ENCODE measurements around the gene PCGF1. TPM values are rescaled to one million over a fixed set of nuclear protein-coding genes. Genes with fewer than 3 reads are reported as not detected.

PCGF1 gene
- total and polyA plus RNA-seq, 9 of the 15 experiments (the other 6 are each of a cell fraction or from before 2014, with no cell fraction given) = 20.3 to 45.7 (median 29.3) TPM

GRCh38 chr2:74529357-74530238 lies 22.1 kb upstream of the PCGF1 start, which contains the start of the genes AUP1 and HTRA2 (continued):
- TF ChIP-seq COPS2 (conservative IDR thresholded peaks at IDR 0.05) = no peak
- TF ChIP-seq SP2 (IDR thresholded peaks at IDR 0.05; ENCODE audit: extremely low read depth, low read depth, low read length, poor library complexity, severe bottlenecking) = no peak
- TF ChIP-seq FOXP4 (CRISPR knock-in tag; IDR thresholded peaks at IDR 0.05; ENCODE audit: borderline replicate concordance) = no peak
- TF ChIP-seq CTCF (IDR thresholded peaks at IDR 0.05 in 2 of 3, conservative IDR thresholded peaks at IDR 0.05 in 1 of 3; ENCODE audit: insufficient read depth in 2 of 3, low read depth in 1 of 3, low read length in 3 of 3) = no peak
- TF ChIP-seq FOXM1 (IDR thresholded peaks at IDR 0.05; ENCODE audit: low read depth) = no peak
- TF ChIP-seq FOXM1 (CRISPR knock-in tag; IDR thresholded peaks at IDR 0.05; ENCODE audit: low read depth) = no peak
- peak in 2 of 3 experiments; percentile 75 to 97; a peak in 5 of 6 replicates for TF ChIP-seq ZBTB11 (CRISPR knock-in tag; IDR thresholded peaks at IDR 0.05)
- TF ChIP-seq EWSR1 (IDR thresholded peaks at IDR 0.05; ENCODE audit: borderline replicate concordance, low read depth, partially characterized antibody) = no peak
- peak in 1 of 2 experiments; percentile 69; a peak in 2 of 4 replicates for TF ChIP-seq KDM4B (IDR thresholded peaks at IDR 0.05; ENCODE audit: borderline replicate concordance in 2 of 2, low read depth in 1 of 2)
- TF ChIP-seq RBM14 (IDR thresholded peaks at IDR 0.05; ENCODE audit: borderline replicate concordance, insufficient read depth, low read depth, low read length) = 0 out of 2 replicates have a peak, but pooled peaks have one; percentile 28
- peak; percentile 95 for TF ChIP-seq RBFOX2 (IDR thresholded peaks at IDR 0.05; ENCODE audit: low read depth, low read length)
- no peak for TF ChIP-seq ZBTB49 (CRISPR knock-in tag; IDR thresholded peaks at IDR 0.05; ENCODE audit: borderline replicate concordance)
- no peak for TF ChIP-seq ARHGAP35 (IDR thresholded peaks at IDR 0.05; ENCODE audit: partially characterized antibody)

Data from K562 (cell line).